SK-N-SH treated with all-trans-retinoic acid at 6 μM for 48 hours (cell line): ENCODE measurements around the gene PLXNA4.

Experiments used
- ATAC-seq: fragments of 200-7000 bp; cut with Tn5 transposase; 3 replicates; pipeline ENCODE4 v1.9.1; 2020; ENCODE audit warnings: mild to moderate bottlenecking, moderate library complexity
- ARNTL ChIP-seq: fragments of 450-650 bp; formaldehyde crosslinking; IDR thresholded peaks from 2 replicates; pipeline ENCODE4 v1.5.0; 2020; ENCODE audit warnings: low read depth, mild to moderate bottlenecking, moderate library complexity, borderline replicate concordance
- BACH2 ChIP-seq: fragments of 250-450 bp; sonication (Bioruptor Pico); IDR thresholded peaks from 2 replicates; pipeline ENCODE4 v1.9.0; 2021; ENCODE audit warnings: mild to moderate bottlenecking, borderline replicate concordance
- CSDC2 ChIP-seq: fragments of 250-450 bp; sonication (Bioruptor Pico); IDR thresholded peaks from 2 replicates; pipeline ENCODE4 v1.5.0; 2020; ENCODE audit warnings: mild to moderate bottlenecking, moderate library complexity
- ESRRG ChIP-seq: fragments of 250-450 bp; sonication (Bioruptor Pico); IDR thresholded peaks from 2 replicates; pipeline ENCODE4 v1.6.1; 2021; ENCODE audit warnings: mild to moderate bottlenecking
- GLIS3 ChIP-seq: fragments of 250-450 bp; sonication (Bioruptor Pico); IDR thresholded peaks from 2 replicates; pipeline ENCODE4 v1.5.0; 2020; ENCODE audit warnings: mild to moderate bottlenecking, moderate library complexity
- ISL1 ChIP-seq: fragments of 250-450 bp; sonication (Bioruptor Pico); IDR thresholded peaks from 2 replicates; pipeline ENCODE4 v2.1.2; 2022; ENCODE audit warnings: mild to moderate bottlenecking, moderate library complexity
- OSR1 ChIP-seq: fragments of 250-450 bp; sonication (Bioruptor Pico); IDR thresholded peaks from 2 replicates; pipeline ENCODE4 v1.8.0; 2022; ENCODE audit warnings: moderate library complexity, mild to moderate bottlenecking, inconsistent platforms
- PATZ1 ChIP-seq: fragments of 250-450 bp; sonication (Bioruptor Pico); IDR thresholded peaks from 2 replicates; pipeline ENCODE4 v1.8.0; 2020; ENCODE audit warnings: mild to moderate bottlenecking, moderate library complexity, borderline replicate concordance
- POU6F1 ChIP-seq: fragments of 250-450 bp; sonication (Bioruptor Pico); IDR thresholded peaks from 2 replicates; pipeline ENCODE4 v1.8.0; 2021; ENCODE audit warnings: low read depth, mild to moderate bottlenecking, moderate library complexity, borderline replicate concordance
- PPARA ChIP-seq: fragments of 250-450 bp; sonication (Bioruptor Pico); IDR thresholded peaks from 2 replicates; pipeline ENCODE4 v1.5.0; 2020; ENCODE audit warnings: mild to moderate bottlenecking, borderline replicate concordance
- RARB ChIP-seq: fragments of 250-450 bp; sonication (Bioruptor Pico); IDR thresholded peaks from 2 replicates; pipeline ENCODE4 v1.8.0; 2021; ENCODE audit warnings: mild to moderate bottlenecking, moderate library complexity
- SNAI2 ChIP-seq: fragments of 250-450 bp; sonication (Bioruptor Pico); IDR thresholded peaks from 2 replicates; pipeline ENCODE4 v1.5.0; 2020; ENCODE audit warnings: mild to moderate bottlenecking, moderate library complexity
- TCF4 ChIP-seq: fragments of 250-450 bp; sonication (Bioruptor Pico); IDR thresholded peaks from 2 replicates; pipeline ENCODE4 v1.8.0; 2021; ENCODE audit warnings: mild to moderate bottlenecking, moderate library complexity, borderline replicate concordance
- TSHZ2 ChIP-seq: fragments of 250-450 bp; sonication (Bioruptor Pico); IDR thresholded peaks from 2 replicates; pipeline ENCODE4 v1.5.0; 2020; ENCODE audit warnings: mild to moderate bottlenecking, moderate library complexity
- ZC3H10 ChIP-seq: fragments of 250-450 bp; sonication (Bioruptor Pico); IDR thresholded peaks from 2 replicates; pipeline ENCODE4 v1.5.1; 2021; ENCODE audit warnings: mild to moderate bottlenecking, moderate library complexity
- ZFP3 ChIP-seq: fragments of 250-450 bp; sonication (Bioruptor Pico); IDR thresholded peaks from 2 replicates; pipeline ENCODE4 v1.5.0; 2020; ENCODE audit warnings: mild to moderate bottlenecking, moderate library complexity
- ZFP30 ChIP-seq: fragments of 450-650 bp; formaldehyde crosslinking; IDR thresholded peaks from 2 replicates; pipeline ENCODE4 v1.5.0; 2022; ENCODE audit warnings: mild to moderate bottlenecking, moderate library complexity
- ZNF565 ChIP-seq: fragments of 450-650 bp; formaldehyde crosslinking; conservative IDR thresholded peaks from 2 replicates; pipeline ENCODE4 v1.5.0; 2020; ENCODE audit warnings: low read depth, mild to moderate bottlenecking, moderate library complexity
- ZNF70 ChIP-seq: fragments of 450-650 bp; formaldehyde crosslinking; IDR thresholded peaks from 2 replicates; pipeline ENCODE4 v1.5.0; 2020; ENCODE audit warnings: mild to moderate bottlenecking, moderate library complexity
- ZNF8 ChIP-seq: fragments of 450-650 bp; formaldehyde crosslinking; IDR thresholded peaks from 2 replicates; pipeline ENCODE4 v1.5.0; 2020; ENCODE audit warnings: mild to moderate bottlenecking, moderate library complexity
- TF ChIP-seq, protein P1 (sequence below): fragments of 250-450 bp; sonication (Bioruptor Pico); IDR thresholded peaks from 2 replicates; pipeline ENCODE4 v1.5.1; 2020; ENCODE audit warnings: low read depth, mild to moderate bottlenecking, moderate library complexity

PLXNA4 gene

GRCh38 chr7:132124575-132124974 lies 451.7 kb downstream of the PLXNA4 start:
- ATAC-seq = no peak

DNA sequence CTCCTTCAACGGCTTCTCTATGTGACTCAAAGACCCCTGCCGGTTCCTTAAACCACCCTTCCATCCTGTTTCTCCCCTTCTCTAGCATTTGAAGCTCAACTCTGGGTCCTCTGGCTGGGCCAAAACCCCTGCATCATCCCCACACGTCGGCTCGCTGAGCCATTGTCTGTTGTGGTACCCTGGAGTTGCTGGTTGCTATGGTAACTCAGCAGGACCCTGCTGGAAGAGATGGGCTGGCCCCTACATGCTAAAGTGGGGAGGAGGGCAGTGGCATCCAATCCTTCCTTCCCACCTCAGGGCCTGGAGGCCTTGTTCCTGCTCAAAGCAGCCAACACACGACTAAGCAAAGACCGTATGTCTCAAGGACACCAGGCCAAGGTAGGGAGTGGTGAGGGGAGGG lies 452.5 kb downstream of the PLXNA4 start:
- ATAC-seq = no peak
- TF ChIP-seq ZNF8 (CRISPR knock-in tag) = no peak
- no peak for TF ChIP-seq ESRRG (CRISPR knock-in tag)

More at GRCh38 chr7:132124575-132124974, 451.7 kb downstream of the PLXNA4 start:
- TF ChIP-seq ESRRG (CRISPR knock-in tag) (no peak), ZFP30 (CRISPR knock-in tag) (no peak), PATZ1 (CRISPR knock-in tag) (no peak), POU6F1 (no peak)

DNA sequence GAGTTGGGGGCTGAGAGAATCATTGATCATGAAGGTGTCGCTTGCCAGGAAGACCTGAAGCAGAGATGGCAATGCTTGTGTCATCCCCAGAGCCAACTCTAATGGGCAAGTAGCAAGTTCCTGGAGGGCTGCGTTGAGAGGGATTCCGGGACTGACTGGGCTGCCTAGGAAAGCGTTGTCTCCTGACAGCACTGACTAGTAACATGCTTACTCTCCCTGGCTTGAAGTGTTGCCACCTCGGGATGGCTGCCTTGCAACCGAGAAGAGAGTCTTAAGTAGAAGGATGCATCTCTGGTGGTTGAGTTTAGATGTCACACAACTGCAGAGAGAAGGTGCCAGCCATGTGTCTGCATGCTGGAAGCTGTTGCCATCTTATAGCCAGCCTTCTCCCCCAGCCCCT lies 453.4 kb downstream of the PLXNA4 start:
- no peak for TF ChIP-seq PPARA (CRISPR knock-in tag)
- TF ChIP-seq ESRRG (CRISPR knock-in tag) = no peak
- no peak for TF ChIP-seq OSR1 (CRISPR knock-in tag)
- TF ChIP-seq GLIS3 (CRISPR knock-in tag) = no peak
- TF ChIP-seq RARB (CRISPR knock-in tag) = no peak
- no peak for TF ChIP-seq ISL1 (CRISPR knock-in tag)
- no peak for TF ChIP-seq SNAI2 (CRISPR knock-in tag)
- no peak for TF ChIP-seq ZC3H10 (CRISPR knock-in tag)
- TF ChIP-seq ZNF8 (CRISPR knock-in tag) = no peak
- TF ChIP-seq, protein P1, sequence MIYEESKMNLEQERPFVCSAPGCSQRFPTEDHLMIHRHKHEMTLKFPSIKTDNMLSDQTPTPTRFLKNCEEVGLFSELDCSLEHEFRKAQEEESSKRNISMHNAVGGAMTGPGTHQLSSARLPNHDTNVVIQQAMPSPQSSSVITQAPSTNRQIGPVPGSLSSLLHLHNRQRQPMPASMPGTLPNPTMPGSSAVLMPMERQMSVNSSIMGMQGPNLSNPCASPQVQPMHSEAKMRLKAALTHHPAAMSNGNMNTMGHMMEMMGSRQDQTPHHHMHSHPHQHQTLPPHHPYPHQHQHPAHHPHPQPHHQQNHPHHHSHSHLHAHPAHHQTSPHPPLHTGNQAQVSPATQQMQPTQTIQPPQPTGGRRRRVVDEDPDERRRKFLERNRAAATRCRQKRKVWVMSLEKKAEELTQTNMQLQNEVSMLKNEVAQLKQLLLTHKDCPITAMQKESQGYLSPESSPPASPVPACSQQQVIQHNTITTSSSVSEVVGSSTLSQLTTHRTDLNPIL (CRISPR knock-in tag) = no peak
- TF ChIP-seq ZFP3 = no peak
- no peak for TF ChIP-seq CSDC2 (CRISPR knock-in tag)
- no peak for TF ChIP-seq ZFP30 (CRISPR knock-in tag)
- no peak for TF ChIP-seq ARNTL
- TF ChIP-seq ZNF70 (CRISPR knock-in tag) = no peak
- TF ChIP-seq TSHZ2 (CRISPR knock-in tag) = no peak
- TF ChIP-seq TCF4 (CRISPR knock-in tag) = no peak
- no peak for TF ChIP-seq ZNF565 (CRISPR knock-in tag)
- no peak for ATAC-seq

DNA sequence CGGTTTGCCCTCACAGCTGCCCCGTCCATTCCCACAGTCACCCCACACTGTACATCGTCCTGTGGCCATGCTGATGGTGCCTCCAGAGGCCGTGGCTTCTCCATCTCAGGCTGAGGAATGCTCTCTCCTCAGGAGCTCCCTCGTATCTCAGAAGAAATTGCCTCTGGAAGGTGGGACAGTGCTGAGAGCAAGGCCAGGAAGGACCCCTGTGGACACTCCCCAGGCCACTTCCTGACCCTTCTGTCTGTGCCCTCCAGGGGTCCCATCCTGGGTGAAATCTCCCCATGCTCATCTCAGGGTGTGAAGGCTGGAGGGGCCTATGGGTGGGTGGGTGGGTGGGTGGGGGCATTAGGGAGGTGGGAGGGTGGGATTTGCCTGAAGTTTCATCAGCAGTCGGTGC lies 454.3 kb downstream of the PLXNA4 start:
- no peak for ATAC-seq
- no peak for TF ChIP-seq PATZ1 (CRISPR knock-in tag)
- TF ChIP-seq CSDC2 (CRISPR knock-in tag) = no peak
- TF ChIP-seq ZNF70 (CRISPR knock-in tag) = no peak
- TF ChIP-seq SNAI2 (CRISPR knock-in tag) = no peak
- TF ChIP-seq TSHZ2 (CRISPR knock-in tag) = no peak
- TF ChIP-seq ZC3H10 (CRISPR knock-in tag) = no peak
- TF ChIP-seq OSR1 (CRISPR knock-in tag) = no peak
- no peak for TF ChIP-seq POU6F1
- no peak for TF ChIP-seq GLIS3 (CRISPR knock-in tag)
- TF ChIP-seq BACH2 (CRISPR knock-in tag) = no peak
